Medulla oblongata (tissue), 1 donor: ENCODE results near the gene PHLDA3.

ENCODE experiments used
- DNase-seq: peaks from one replicate; pipeline ENCODE4 v3.0.0-alpha.2; 2015; ENCODE audit errors: extremely low spot score

PHLDA3 gene

GRCh38 chr1:201503397-201504176, 34.6 kb upstream of the PHLDA3 start:
- DNase-seq: peak; percentile 60

- DNase-seq: peak; percentile 16
Observed at GRCh38 chr1:201502511-201502857, 33.5 kb upstream of the PHLDA3 start.

GRCh38 chr1:201501812-201502510, 33.0 kb upstream of the PHLDA3 start:
- peak; percentile 12 for DNase-seq

GRCh38 chr1:201501144-201501543, 32.2 kb upstream of the PHLDA3 start:
- DNase-seq: peak; percentile 54

- peak; percentile 85 for DNase-seq
Observed at GRCh38 chr1:201500670-201501120, 31.7 kb upstream of the PHLDA3 start.

- DNase-seq: peak; percentile 97
Observed at GRCh38 chr1:201499795-201500669, 31.0 kb upstream of the PHLDA3 start.

GRCh38 chr1:201499191-201499590, 30.2 kb upstream of the PHLDA3 start:
- DNase-seq: peak; percentile 33

- DNase-seq: peak; percentile 17
Observed at GRCh38 chr1:201498621-201499020, 29.6 kb upstream of the PHLDA3 start.

GRCh38 chr1:201497935-201498509, 29.0 kb upstream of the PHLDA3 start:
- DNase-seq: no peak

- no peak for DNase-seq
Observed at GRCh38 chr1:201496296-201496690, 27.3 kb upstream of the PHLDA3 start.

GRCh38 chr1:201495551-201496295, 26.7 kb upstream of the PHLDA3 start:
- DNase-seq: peak; percentile 96

GRCh38 chr1:201493757-201494617, 25.0 kb upstream of the PHLDA3 start:
- peak; percentile 33 for DNase-seq

- peak; percentile 15 for DNase-seq
Observed at GRCh38 chr1:201493026-201493656, 24.2 kb upstream of the PHLDA3 start.

- DNase-seq: no peak
Observed at GRCh38 chr1:201491896-201492511, 23.0 kb upstream of the PHLDA3 start.

- DNase-seq: peak; percentile 6
Observed at GRCh38 chr1:201490708-201491131, 21.7 kb upstream of the PHLDA3 start.

- no peak for DNase-seq
Observed at GRCh38 chr1:201489643-201490261, 20.8 kb upstream of the PHLDA3 start.

- peak; percentile 31 for DNase-seq
Observed at GRCh38 chr1:201488830-201489589, 20.0 kb upstream of the PHLDA3 start.

GRCh38 chr1:201487742-201488141, 18.8 kb upstream of the PHLDA3 start:
- DNase-seq: no peak
